NCI-H2196 (cell line): ENCODE data around the gene PRDM12.

ENCODE experiments used
- DNase-seq: peaks from one replicate; lab custom pipeline; 2025; ENCODE audit not compliant: unreplicated experiment; lab: John Stamatoyannopoulos, UW

Gene PRDM12

DNA sequence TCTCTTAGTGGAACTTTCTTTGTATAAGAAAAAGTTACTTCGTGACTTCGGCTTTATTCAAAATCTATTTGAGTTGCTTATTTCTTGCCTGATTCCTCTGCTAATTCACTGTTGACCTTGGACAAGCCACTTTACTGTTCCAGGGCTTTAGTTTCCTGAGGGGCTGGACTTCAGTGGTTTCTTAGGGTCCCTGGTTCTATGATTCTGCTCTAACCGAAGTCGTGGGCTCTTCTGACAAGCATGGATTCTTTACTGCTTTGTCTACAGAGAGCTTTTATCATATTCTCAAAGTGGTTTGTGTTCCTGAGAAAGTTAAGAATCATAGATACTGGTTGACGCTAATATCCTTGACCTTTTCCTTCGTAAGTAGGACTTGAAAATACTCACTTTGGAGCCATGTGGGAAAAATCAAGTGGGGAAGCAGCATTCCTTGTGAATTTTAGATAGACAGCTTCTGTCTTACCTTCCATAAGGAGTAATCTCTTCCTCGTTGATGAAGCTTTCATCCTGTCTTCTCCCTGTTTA, 50.3 kb downstream of the PRDM12 start:
- DNase-seq = no peak

DNA sequence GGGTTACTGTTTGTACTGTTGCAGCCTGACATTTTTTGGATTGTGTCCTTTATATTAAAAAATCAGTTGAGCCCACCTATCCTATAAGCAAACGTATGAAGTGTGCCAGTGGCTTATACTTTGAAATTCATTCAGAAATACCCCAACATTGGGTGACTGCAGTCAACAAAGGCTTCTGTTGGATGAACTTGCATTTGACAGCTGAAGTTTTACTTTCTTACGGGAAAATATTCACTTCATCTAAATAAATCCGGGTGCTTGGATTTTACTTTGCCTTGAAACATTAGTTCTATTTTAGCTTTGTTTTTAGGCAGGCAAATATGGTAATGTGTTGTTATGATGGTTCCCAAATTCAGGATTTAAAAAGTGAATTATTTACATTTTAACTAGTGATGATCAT, 50.9 kb downstream of the PRDM12 start:
- DNase-seq = no peak

- DNase-seq = no peak
These were observed 54.2 kb downstream of the PRDM12 start for GRCh38 chr9:130718562-130718961.

DNA sequence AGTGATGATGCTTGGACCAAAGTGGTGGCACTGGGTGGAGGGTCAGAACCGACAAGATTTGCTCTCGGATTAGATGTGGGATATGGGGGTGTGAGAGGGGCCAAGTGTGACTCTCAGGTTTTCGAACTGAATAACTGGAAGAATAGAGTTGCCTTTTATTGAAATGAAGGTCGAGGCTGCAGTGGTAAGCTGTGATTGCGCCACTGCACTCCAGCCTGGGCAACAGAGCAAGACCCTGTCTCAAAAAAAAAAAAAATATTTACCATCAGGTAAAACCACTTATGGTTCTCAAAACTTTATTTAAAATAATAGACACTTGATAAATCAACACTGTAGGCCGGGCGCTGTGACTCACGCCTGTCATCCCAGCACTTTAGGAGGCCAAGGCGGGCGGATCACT, 56.4 kb downstream of the PRDM12 start:
- DNase-seq = no peak

DNA sequence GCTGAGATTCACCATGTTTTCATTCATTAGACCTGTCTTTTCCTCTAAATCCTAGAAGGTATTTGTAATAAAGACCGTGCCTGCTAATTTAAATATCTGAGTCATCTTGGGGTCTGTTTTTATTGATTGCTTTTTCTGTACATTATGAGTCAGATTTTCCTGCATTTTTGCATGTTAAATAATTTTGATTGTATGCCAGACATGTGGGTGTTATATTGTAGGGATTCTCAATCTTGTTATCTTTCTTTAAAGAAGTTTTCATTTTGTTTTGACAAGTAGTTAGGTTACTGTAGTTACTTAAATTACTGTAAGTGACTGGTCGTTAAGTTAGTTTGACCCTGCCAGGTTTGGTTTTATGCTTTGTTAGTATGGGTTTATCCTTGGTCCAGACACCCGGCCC, 64.3 kb downstream of the PRDM12 start:
- no peak for DNase-seq

DNA sequence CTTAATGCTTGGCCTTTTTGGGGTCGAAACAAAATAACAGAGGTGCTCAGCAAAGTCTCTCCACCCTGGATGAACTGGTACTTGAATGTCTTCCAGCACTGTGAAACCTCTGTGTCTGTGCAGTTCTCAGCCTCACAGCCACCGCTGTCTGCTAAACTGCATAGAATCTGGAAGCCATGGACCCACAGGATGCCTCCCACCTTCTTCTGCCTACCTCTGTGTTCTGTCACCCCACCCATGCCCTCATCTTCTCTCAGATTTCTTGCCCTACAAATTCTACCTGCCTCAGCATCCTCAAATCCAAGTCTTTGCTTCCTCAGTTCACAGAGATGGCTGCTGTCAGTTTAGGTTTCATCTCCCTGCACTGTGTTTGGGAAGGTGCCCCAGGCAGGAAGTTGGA, 64.8 kb downstream of the PRDM12 start:
- no peak for DNase-seq

GRCh38 chr9:130731355-130731754, 67.0 kb downstream of the PRDM12 start:
- peak; percentile 46 for DNase-seq

DNA sequence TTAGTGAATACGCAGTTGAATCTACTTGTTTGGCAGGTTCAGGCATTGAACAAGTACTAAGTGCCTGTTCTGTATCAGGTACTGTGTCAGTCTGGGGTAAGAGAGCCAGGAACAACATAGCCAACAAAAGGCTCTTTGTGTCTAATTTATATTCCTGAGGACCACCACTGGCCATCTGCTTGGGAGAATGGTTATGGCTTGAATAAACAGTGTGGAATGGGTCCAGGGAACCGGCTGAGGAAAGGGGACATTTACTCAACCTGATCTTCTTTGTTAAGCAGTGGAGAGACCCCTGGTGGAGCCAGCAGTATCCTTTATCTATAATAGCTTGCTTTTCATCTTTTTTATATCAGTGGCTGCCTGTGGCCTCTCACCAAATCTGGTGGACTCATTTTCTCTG, 67.7 kb downstream of the PRDM12 start:
- DNase-seq = no peak
